Gastroesophageal sphincter (tissue), 3 donors: ENCODE data around the gene PTPRN2.
"Not testable (repeated sequence)": the region's sequence is repeated elsewhere in the genome, so short reads cannot be mapped to it uniquely, and the experiment has no call there.

Source experiments
- CTCF ChIP-seq, 4 experiments: fragments of 200-600 bp in 2 of 4; fragments of 450-650 bp in 2 of 4; sonication (generic) in 1 of 4; IDR thresholded peaks; one replicate each; pipeline ENCODE4 v1.5.1; 2017 to 2019; ENCODE audit warnings: antibody characterized with exemption in 4 of 4, mild to moderate bottlenecking in 2 of 4, moderate library complexity in 2 of 4
- EP300 ChIP-seq: sonication (generic); formaldehyde crosslinking; IDR thresholded peaks from one replicate; pipeline ENCODE4 v1.6.1; 2017; ENCODE audit warnings: antibody characterized with exemption, mild to moderate bottlenecking
- POLR2A ChIP-seq, 2 donors: fragments of 450-650 bp; IDR thresholded peaks; one replicate each; pipeline ENCODE4 v1.6.1; 2017; ENCODE audit warnings: antibody characterized with exemption in 2 of 2, mild to moderate bottlenecking in 2 of 2, moderate library complexity in 1 of 2
- POLR2AphosphoS5 ChIP-seq: sonication (generic); formaldehyde crosslinking; IDR thresholded peaks from one replicate; pipeline ENCODE4 v1.6.1; 2017; ENCODE audit warnings: antibody characterized with exemption

GRCh38 chr7:158253670-158254045 lies 334.0 kb downstream of the PTPRN2 start:
- not testable (repeated sequence) for TF ChIP-seq CTCF (IDR thresholded peaks at IDR 0.05); POLR2A (IDR thresholded peaks at IDR 0.05); POLR2AphosphoS5; EP300
